ACHN (cell line): ENCODE measurements around the gene PALLD.
A peak's percentile ranks its signal among the peaks of the same experiment; 100 is the strongest.
"Not testable (repeated sequence)": the region's sequence is repeated elsewhere in the genome, so short reads cannot be mapped to it uniquely, and the experiment has no call there.

Source experiments
- DNase-seq: peaks from one replicate; pipeline ENCODE4 v3.0.0-alpha.2; 2015
- in situ Hi-C: cut with HindIII; loops from 2 replicates; pipeline ENCODE4 v1.10.0; 2017; ENCODE audit warnings: low sequenced_read_pairs, low pct_ligation_motif_present, low pct_unique_long_range_greater_than_20kb

PALLD gene

GRCh38 chr4:168723020-168723419 is 226.2 kb downstream of the PALLD start:
- DNase-seq, result no peak

GRCh38 chr4:168723569-168723968 is 226.7 kb downstream of the PALLD start:
- no peak for DNase-seq
- in situ Hi-C loops, result no loop called here

More at GRCh38 chr4:168723020-168723419, 226.2 kb downstream of the PALLD start:
- in situ Hi-C loops, result no loop called here

GRCh38 chr4:168724243-168724642 is 227.4 kb downstream of the PALLD start:
- in situ Hi-C loops, result no loop called here

DNA sequence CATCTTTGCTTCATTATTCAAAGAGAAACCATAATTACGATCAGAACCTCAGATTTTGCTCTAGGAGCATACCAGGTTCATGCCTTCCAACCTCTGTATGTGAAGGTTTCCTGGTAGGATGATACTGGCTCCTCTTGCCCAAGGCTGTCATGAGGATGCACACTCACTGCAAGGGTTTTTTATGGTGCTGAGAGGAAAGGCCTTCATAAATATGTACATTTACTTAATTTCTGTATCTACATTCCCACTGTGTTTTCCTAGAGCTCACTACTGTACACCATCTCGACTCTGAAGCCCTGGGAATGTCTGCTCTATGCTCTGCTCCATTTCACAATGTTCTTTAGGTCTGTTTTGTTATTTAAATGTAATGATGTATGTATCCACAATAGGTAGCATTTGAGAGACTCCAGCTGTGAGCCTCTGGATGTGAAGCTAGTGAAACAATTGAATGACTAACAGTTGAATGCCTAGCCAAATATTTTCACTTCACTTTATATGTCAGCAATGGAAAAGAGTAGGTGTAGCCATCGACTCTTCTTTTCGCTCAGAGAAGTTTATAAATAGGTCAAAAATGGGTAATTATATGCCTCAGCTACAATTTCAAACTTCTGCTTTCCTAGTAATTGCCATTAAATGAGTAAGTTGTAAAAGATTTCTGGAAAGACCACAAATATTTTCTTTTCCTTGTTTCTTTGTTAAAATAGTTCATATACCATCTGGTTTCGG is 228.0 kb downstream of the PALLD start:
- in situ Hi-C loops, result no loop called here
- DNase-seq, result no peak

More at GRCh38 chr4:168724243-168724642, 227.4 kb downstream of the PALLD start:
- no peak for DNase-seq

DNA sequence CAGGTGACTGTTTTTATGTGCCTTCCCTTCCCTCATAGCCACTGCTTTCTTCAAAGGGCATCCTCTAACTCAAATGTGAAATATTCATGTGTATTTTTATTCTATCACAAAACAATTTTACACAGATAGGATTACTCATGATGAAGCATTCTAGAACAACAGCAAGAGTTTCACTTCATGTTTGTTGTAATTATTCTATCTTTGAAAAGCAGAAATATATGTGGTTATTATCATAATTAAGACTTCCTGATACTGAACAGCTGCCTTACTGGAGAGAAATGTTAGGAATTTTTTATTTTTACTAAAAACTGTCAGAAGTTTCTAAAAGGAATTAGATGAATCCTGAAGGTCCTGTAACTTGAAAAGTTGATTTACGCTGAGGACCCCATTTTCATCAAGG is 229.1 kb downstream of the PALLD start:
- in situ Hi-C loops, result no loop called here
- DNase-seq, result no peak

DNA sequence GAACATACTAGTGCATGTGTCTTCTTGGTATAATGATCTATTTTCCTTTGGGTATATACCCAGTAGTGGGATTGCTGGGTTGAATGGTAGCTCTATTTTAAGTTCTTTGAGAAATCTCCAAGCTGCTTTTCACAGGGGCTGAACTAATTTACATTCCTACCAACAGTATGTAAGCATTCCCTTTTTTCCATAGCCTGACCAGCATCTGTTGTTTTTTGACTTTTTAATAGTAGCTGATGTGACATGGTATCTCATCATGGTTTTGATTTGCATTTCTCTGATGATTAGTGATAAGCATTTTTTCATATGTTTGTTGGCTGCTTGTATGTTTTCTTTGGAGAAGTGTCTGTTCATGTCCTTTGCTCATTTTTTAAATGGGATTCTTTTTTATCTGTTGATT is 230.3 kb downstream of the PALLD start:
- in situ Hi-C loops, DNase-seq: not testable (repeated sequence)

- in situ Hi-C loops, result no loop called here
- no peak for DNase-seq
Measured at GRCh38 chr4:168731006-168731636, 234.3 kb downstream of the PALLD start.

GRCh38 chr4:168731706-168732414 is 235.0 kb downstream of the PALLD start:
- DNase-seq, result peak; percentile 67

DNA sequence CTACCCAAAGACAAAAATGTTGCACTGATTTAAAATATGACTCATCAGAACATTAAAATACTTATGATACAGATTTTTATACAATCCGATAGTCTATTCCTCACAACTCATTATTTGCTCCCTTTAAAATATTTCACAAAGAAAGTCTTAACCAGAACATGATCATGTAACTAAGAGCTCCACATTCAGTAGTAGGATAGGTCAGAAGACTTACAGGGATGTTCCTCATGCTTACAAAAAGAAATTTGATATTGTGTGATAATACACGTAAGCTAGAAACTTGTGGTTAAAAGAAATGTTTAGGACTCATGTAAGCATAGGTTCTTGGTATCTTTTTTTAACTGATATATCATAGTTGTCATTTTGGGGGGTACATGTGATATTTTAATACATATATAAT is 235.9 kb downstream of the PALLD start:
- DNase-seq, result no peak
- in situ Hi-C loops, result no loop called here

More at GRCh38 chr4:168731706-168732414, 235.0 kb downstream of the PALLD start:
- in situ Hi-C loops, result no loop called here

DNA sequence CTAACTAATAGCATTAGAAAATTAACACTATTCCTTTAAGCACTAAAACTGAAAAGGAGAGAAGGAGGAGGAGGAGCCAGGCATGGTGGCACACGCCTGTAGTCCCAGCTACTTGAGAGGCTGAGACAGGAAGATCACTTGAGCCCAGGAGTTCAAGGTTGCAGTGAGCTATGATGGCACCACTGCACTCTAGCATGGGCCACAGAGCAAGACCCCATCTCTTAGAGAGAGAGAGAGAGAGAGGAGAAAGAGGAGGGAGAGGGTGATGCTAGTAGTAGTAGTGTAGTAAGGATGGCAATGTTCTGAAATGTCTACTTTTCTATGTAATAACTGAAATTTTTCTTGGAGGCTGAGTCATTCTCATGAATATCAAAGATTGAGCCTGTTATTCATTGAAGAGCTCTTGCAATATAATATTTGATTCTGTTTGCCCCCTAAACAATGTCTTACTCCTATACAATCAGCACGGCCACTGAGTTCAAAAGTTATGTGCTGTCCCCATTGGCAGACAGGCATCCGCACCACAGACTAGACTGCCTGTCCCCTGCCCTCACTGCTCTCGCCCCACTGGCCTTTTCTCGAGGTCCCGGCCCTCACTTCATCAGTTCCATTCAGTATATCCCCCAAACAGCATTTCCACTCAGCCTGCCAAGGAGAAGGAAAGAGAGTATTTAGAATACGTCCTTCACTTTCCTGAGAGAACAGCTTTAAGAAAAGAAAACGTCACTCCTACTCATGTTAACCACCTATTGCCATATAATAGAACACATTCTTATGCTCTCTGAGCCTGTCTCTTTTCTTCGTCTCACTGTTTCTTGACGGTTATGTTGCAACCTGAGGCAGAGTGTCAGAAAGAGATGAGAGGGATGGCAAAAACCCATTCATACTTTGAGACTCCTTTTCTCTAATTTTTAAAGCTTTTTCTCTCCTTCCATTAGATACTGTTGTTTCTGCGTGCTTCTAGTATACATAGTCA is 238.1 kb downstream of the PALLD start:
- in situ Hi-C loops, result no loop called here
- DNase-seq, result no peak

- in situ Hi-C loops, result no loop called here
- DNase-seq, result no peak
Measured at GRCh38 chr4:168735735-168736134, 238.9 kb downstream of the PALLD start.

DNA sequence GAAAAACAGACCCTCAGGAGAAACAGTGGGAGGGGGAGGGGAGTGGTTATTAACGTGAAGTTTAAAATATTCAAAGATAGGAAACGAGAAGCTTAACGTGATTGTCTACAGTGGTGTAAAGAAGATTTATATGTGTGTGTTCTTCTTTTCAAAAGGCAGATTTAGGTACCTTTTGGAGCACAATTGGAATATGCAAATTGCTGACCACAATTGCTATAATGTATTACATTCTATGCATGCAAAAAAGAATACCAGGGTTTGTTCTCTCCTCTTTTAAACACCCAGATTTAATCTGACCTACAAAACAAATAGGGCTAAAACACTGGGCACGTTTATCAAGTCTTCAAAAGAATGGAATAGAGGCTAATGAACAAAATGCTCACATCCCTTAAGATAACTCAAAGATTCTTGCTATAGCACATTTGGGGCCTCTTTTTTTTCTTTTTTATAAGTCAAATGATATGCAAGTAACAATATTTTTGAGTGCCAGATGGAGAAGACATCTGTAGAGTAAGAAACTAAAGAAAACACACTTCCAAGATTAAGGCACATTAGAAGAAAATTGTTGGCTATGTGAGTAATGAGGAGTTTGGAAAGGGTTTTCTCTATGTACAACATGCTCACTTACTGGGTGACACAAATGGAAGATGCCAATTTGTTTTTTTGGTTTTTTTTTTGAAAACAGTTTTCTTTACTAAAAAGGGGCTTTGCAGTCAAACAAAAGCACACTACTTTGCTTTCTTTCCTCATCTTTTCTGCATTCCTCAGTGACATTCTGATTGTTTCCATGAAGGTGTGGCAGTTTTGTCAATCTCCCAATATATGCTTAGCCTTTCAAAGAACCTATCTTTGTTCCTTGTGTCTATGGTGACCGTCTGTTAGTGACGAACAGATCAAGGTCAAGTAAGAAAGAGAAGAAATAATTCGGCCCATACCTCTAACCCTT is 240.3 kb downstream of the PALLD start:
- in situ Hi-C loops, result no loop called here
- DNase-seq, result no peak

GRCh38 chr4:168737806-168738172 is 240.9 kb downstream of the PALLD start:
- in situ Hi-C loops, result no loop called here
- DNase-seq, result no peak

DNA sequence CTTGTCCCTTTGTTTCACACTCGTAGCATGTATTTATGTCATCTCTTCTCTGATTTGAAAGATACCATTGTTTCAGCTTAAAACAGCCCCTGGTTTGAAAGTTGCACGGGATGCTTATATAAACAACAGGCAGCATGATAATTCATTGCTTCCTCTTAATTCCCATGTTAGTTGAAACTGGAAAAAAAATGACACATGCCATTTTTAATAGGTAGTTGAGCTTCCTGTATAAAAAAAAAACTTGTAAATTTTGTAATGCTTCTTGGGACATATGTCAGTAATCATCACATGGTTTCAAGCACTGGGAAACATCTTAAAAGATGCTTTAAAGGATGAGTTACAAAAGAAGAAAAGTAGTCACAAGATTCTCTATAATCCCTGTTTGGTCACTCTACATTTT is 243.0 kb downstream of the PALLD start:
- in situ Hi-C loops, result no loop called here
- DNase-seq, result no peak

DNA sequence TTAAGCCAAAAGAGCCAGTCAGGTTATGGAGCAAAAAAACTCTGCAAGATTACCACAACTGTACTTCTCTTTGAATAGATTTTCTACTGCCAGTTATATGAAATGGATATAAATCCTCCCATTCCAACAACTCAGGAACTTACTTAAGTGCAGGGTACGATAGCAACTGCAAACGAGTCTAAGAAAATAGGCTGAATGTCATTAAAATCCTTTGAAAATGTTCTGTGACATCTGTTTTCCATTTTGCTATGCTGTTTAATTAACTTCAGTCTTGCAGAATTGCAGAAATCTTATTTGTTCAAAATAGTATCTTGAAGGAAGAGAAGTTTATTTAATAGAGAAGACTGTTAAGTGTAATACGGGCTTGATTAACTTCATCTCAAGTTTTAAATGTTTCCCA is 243.8 kb downstream of the PALLD start:
- in situ Hi-C loops, result no loop called here
- no peak for DNase-seq

- in situ Hi-C loops, result no loop called here
Measured at GRCh38 chr4:168741281-168742173, 244.7 kb downstream of the PALLD start.

GRCh38 chr4:168743131-168743530 is 246.3 kb downstream of the PALLD start:
- DNase-seq, result no peak
- in situ Hi-C loops, result no loop called here

More at GRCh38 chr4:168741281-168742173, 244.7 kb downstream of the PALLD start:
- DNase-seq, result no peak
